ENCODE results near the gene THAP12. TPM values are rescaled to one million over a fixed set of nuclear protein-coding genes. Genes with fewer than 3 reads are reported as not detected.
A peak's percentile ranks its signal among the peaks of the same experiment; 100 is the strongest.
"Not testable (repeated sequence)": the region's sequence is repeated elsewhere in the genome, so short reads cannot be mapped to it uniquely, and the experiment has no call there.

The THAP12 gene
- total RNA-seq, 1 donor from 2014 or later: 42.7 TPM

- peak overlapping the region; percentile 82 for H3K4me3 Mint-ChIP-seq (ENCODE audit: unreplicated experiment)
- DNase-seq (ENCODE audit: low spot score): no peak
- H3K27ac Mint-ChIP-seq (ENCODE audit: unreplicated experiment): no peak overlapping the region
- no peak for TF ChIP-seq CTCF (IDR thresholded peaks at IDR 0.05; ENCODE audit: unreplicated experiment)
- H3K36me3 Mint-ChIP-seq (ENCODE audit: low read depth, unreplicated experiment): peaks cover 11% of the 10 kb centered on the region
- H3K27me3 Mint-ChIP-seq (ENCODE audit: unreplicated experiment): peaks cover 15% of the 10 kb centered on the region
- H3K9me3 Mint-ChIP-seq (ENCODE audit: unreplicated experiment): no peaks in the 10 kb centered on the region
- peaks cover 33% of the 10 kb centered on the region for H3K4me1 Mint-ChIP-seq (ENCODE audit: unreplicated experiment)
Observed at GRCh38 chr11:76321340-76321739, 59.6 kb downstream of the THAP12 start.

GRCh38 chr11:76320929-76321328, 60.0 kb downstream of the THAP12 start:
- DNase-seq (ENCODE audit: low spot score): no peak
- H3K27ac Mint-ChIP-seq (ENCODE audit: unreplicated experiment): no peak overlapping the region
- peaks cover 11% of the 10 kb centered on the region for H3K36me3 Mint-ChIP-seq (ENCODE audit: low read depth, unreplicated experiment)
- TF ChIP-seq CTCF (IDR thresholded peaks at IDR 0.05; ENCODE audit: unreplicated experiment): no peak
- no peaks in the 10 kb centered on the region for H3K9me3 Mint-ChIP-seq (ENCODE audit: unreplicated experiment)
- peak overlapping the region; percentile 37 for H3K4me3 Mint-ChIP-seq (ENCODE audit: unreplicated experiment)
- peaks cover 16% of the 10 kb centered on the region for H3K27me3 Mint-ChIP-seq (ENCODE audit: unreplicated experiment)
- peaks cover 30% of the 10 kb centered on the region for H3K4me1 Mint-ChIP-seq (ENCODE audit: unreplicated experiment)

GRCh38 chr11:76319798-76320197, 61.1 kb downstream of the THAP12 start:
- DNase-seq (ENCODE audit: low spot score); H3K4me3 Mint-ChIP-seq (ENCODE audit: unreplicated experiment); H3K27ac Mint-ChIP-seq (ENCODE audit: unreplicated experiment); H3K9me3 Mint-ChIP-seq (ENCODE audit: unreplicated experiment): not testable (repeated sequence)
- Mint-ChIP-seq H3K27me3 (ENCODE audit: unreplicated experiment) (peaks cover 16% of the 10 kb centered on the region), H3K36me3 (ENCODE audit: low read depth, unreplicated experiment) (peaks cover 11% of the 10 kb centered on the region), H3K4me1 (ENCODE audit: unreplicated experiment) (peaks cover 22% of the 10 kb centered on the region)

- Mint-ChIP-seq H3K27ac (ENCODE audit: unreplicated experiment) (peak overlapping the region; percentile 14), H3K4me1 (ENCODE audit: unreplicated experiment) (peaks cover 14% of the 10 kb centered on the region), H3K36me3 (ENCODE audit: low read depth, unreplicated experiment) (peaks cover 11% of the 10 kb centered on the region), H3K9me3 (ENCODE audit: unreplicated experiment) (no peaks in the 10 kb centered on the region), H3K27me3 (ENCODE audit: unreplicated experiment) (peaks cover 16% of the 10 kb centered on the region), H3K4me3 (ENCODE audit: unreplicated experiment) (no peak overlapping the region)
- TF ChIP-seq CTCF (IDR thresholded peaks at IDR 0.05; ENCODE audit: unreplicated experiment): peak; percentile 84
- peak; percentile 88 for DNase-seq (ENCODE audit: low spot score)
Observed at GRCh38 chr11:76318744-76319384, 62.1 kb downstream of the THAP12 start.

GRCh38 chr11:76317296-76317695, 63.6 kb downstream of the THAP12 start:
- H3K4me3 Mint-ChIP-seq (ENCODE audit: unreplicated experiment): no peak overlapping the region

More at GRCh38 chr11:76317296-76317695, 63.6 kb downstream of the THAP12 start:
- Mint-ChIP-seq H3K36me3 (ENCODE audit: low read depth, unreplicated experiment) (peaks cover 3% of the 10 kb centered on the region), H3K4me1 (ENCODE audit: unreplicated experiment) (no peaks in the 10 kb centered on the region), H3K27ac (ENCODE audit: unreplicated experiment) (no peak overlapping the region), H3K9me3 (ENCODE audit: unreplicated experiment) (no peaks in the 10 kb centered on the region), H3K27me3 (ENCODE audit: unreplicated experiment) (peaks cover 10% of the 10 kb centered on the region)
- DNase-seq (ENCODE audit: low spot score): no peak
- TF ChIP-seq CTCF (IDR thresholded peaks at IDR 0.05; ENCODE audit: unreplicated experiment): no peak

All from endothelial cell (in vitro differentiated cells).